ENCODE results near the gene PPIP5K2.

Gene PPIP5K2

GRCh38 chr5:103101079-103101750 lies 18.9 kb upstream of the PPIP5K2 start:
- Histone ChIP-seq H3K79me2 (ENCODE audit: control insufficient read depth, low read length) (no peaks in the 10 kb centered on the region), H3F3A (ENCODE audit: control insufficient read depth, insufficient read depth) (no peaks in the 10 kb centered on the region), H3K27me3 (ENCODE audit: control insufficient read depth, low read length) (no peaks in the 10 kb centered on the region), H3K4me3 (ENCODE audit: low read length) (no peak overlapping the region), H3K27ac (ENCODE audit: low read depth, low read length) (no peak overlapping the region), H4K20me1 (ENCODE audit: control insufficient read depth, insufficient read depth, low read depth, low read length) (no peaks in the 10 kb centered on the region), H3K36me3 (ENCODE audit: control insufficient read depth, low read length) (peaks cover 18% of the 10 kb centered on the region), H3K9me2 (replicated peaks; ENCODE audit: control insufficient read depth, low read length) (no peaks in the 10 kb centered on the region), H3K4me2 (ENCODE audit: low read length) (no peak overlapping the region), H3K4me1 (ENCODE audit: control insufficient read depth, low read length) (no peaks in the 10 kb centered on the region), H3K9me3 (ENCODE audit: control insufficient read depth, insufficient read depth, low read length) (no peaks in the 10 kb centered on the region)
- no peak for TF ChIP-seq EZH2phosphoT487 (IDR thresholded peaks at IDR 0.05; ENCODE audit: borderline replicate concordance, low read length)
- no peak for TF ChIP-seq CTCF (IDR thresholded peaks at IDR 0.05; ENCODE audit: low read depth, low read length, poor library complexity, severe bottlenecking)

- Histone ChIP-seq H4K20me1 (ENCODE audit: control insufficient read depth, insufficient read depth, low read depth, low read length) (no peaks in the 10 kb centered on the region), H3K79me2 (ENCODE audit: control insufficient read depth, low read length) (no peaks in the 10 kb centered on the region), H3K9me3 (ENCODE audit: control insufficient read depth, insufficient read depth, low read length) (no peaks in the 10 kb centered on the region), H3K27me3 (ENCODE audit: control insufficient read depth, low read length) (no peaks in the 10 kb centered on the region), H3F3A (ENCODE audit: control insufficient read depth, insufficient read depth) (no peaks in the 10 kb centered on the region), H3K36me3 (ENCODE audit: control insufficient read depth, low read length) (peaks cover 14% of the 10 kb centered on the region), H3K9me2 (replicated peaks; ENCODE audit: control insufficient read depth, low read length) (no peaks in the 10 kb centered on the region), H3K4me3 (ENCODE audit: low read length) (no peak overlapping the region), H3K4me2 (ENCODE audit: low read length) (no peak overlapping the region), H3K4me1 (ENCODE audit: control insufficient read depth, low read length) (no peaks in the 10 kb centered on the region), H3K27ac (ENCODE audit: low read depth, low read length) (no peak overlapping the region)
- no peak for TF ChIP-seq CTCF (IDR thresholded peaks at IDR 0.05; ENCODE audit: low read depth, low read length, poor library complexity, severe bottlenecking)
- no peak for TF ChIP-seq EZH2phosphoT487 (IDR thresholded peaks at IDR 0.05; ENCODE audit: borderline replicate concordance, low read length)
These were observed 17.9 kb upstream of the PPIP5K2 start for GRCh38 chr5:103102234-103102633.

GRCh38 chr5:103108086-103108485 lies 12.0 kb upstream of the PPIP5K2 start:
- H3K9me2 ChIP-seq (replicated peaks; ENCODE audit: control insufficient read depth, low read length) = no peaks in the 10 kb centered on the region
- H3K27me3 ChIP-seq (ENCODE audit: control insufficient read depth, low read length) = no peaks in the 10 kb centered on the region
- H3K4me3 ChIP-seq (ENCODE audit: low read length) = no peak overlapping the region
- TF ChIP-seq CTCF (IDR thresholded peaks at IDR 0.05; ENCODE audit: low read depth, low read length, poor library complexity, severe bottlenecking) (no peak), EZH2phosphoT487 (IDR thresholded peaks at IDR 0.05; ENCODE audit: borderline replicate concordance, low read length) (no peak)
- H3K9me3 ChIP-seq (ENCODE audit: control insufficient read depth, insufficient read depth, low read length) = peaks cover 4% of the 10 kb centered on the region; the same call in 1 of the 2 replicates
- no peaks in the 10 kb centered on the region for H3F3A ChIP-seq (ENCODE audit: control insufficient read depth, insufficient read depth)
- no peaks in the 10 kb centered on the region for H4K20me1 ChIP-seq (ENCODE audit: control insufficient read depth, insufficient read depth, low read depth, low read length)
- H3K79me2 ChIP-seq (ENCODE audit: control insufficient read depth, low read length) = peaks cover 16% of the 10 kb centered on the region
- H3K36me3 ChIP-seq (ENCODE audit: control insufficient read depth, low read length) = peaks cover 15% of the 10 kb centered on the region
- no peak overlapping the region for H3K4me2 ChIP-seq (ENCODE audit: low read length)
- H3K4me1 ChIP-seq (ENCODE audit: control insufficient read depth, low read length) = peaks cover 24% of the 10 kb centered on the region
- no peak overlapping the region for H3K27ac ChIP-seq (ENCODE audit: low read depth, low read length)
